Gastroesophageal sphincter (tissue), 3 donors: Measurements from ENCODE around the gene MAT1A.

ENCODE experiments used
- EP300 ChIP-seq: sonication (generic); formaldehyde crosslinking; IDR thresholded peaks from one replicate; pipeline ENCODE4 v1.6.1; 2017; ENCODE audit warnings: antibody characterized with exemption, mild to moderate bottlenecking
- POLR2A ChIP-seq, 2 donors: fragments of 450-650 bp; IDR thresholded peaks; one replicate each; pipeline ENCODE4 v1.6.1; 2017; ENCODE audit warnings: antibody characterized with exemption in 2 of 2, mild to moderate bottlenecking in 2 of 2, moderate library complexity in 1 of 2
- POLR2AphosphoS5 ChIP-seq: sonication (generic); formaldehyde crosslinking; IDR thresholded peaks from one replicate; pipeline ENCODE4 v1.6.1; 2017; ENCODE audit warnings: antibody characterized with exemption
- TF ChIP-seq, protein P1 (sequence below), 4 experiments: fragments of 200-600 bp in 2 of 4; fragments of 450-650 bp in 2 of 4; sonication (generic) in 1 of 4; IDR thresholded peaks; one replicate each; pipeline ENCODE4 v1.5.1; 2017 to 2019; ENCODE audit warnings: antibody characterized with exemption in 4 of 4, mild to moderate bottlenecking in 2 of 4, moderate library complexity in 2 of 4

DNA sequence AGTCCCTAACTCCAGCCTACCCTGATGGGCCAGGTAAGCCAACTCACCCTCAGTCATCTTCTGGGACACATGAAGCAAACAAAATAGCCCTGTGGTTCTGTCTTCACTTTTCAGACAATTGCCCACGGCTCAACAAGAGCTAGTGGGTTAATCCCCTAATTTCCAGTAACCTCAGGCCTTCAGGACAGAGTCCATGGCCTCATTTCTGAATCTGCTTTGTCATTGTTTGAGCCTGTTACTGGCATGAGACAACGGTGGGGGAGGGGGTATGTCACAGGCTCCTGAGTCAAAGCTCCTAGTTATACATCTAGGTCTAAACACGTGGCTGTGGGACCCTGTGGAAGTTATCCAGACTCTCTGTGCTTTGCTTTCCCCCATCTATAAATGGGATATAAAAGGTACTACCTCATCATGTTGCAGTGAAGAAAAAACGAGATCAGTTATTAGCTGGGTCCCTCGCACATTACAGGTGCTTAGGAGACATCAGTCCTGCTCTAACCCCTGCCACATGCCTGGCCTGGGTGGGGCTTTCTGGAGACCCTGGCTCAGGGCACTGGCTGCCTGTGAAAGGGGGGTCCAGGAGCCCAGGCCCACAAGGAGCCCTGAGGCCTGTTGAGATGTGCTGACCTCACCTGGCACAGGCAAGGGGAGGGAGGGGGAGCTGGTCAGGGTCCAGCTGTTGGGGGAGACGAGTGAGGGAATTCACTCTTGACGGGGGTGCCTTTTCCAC is 16.5 kb downstream of the MAT1A start:
- TF ChIP-seq, protein P1, sequence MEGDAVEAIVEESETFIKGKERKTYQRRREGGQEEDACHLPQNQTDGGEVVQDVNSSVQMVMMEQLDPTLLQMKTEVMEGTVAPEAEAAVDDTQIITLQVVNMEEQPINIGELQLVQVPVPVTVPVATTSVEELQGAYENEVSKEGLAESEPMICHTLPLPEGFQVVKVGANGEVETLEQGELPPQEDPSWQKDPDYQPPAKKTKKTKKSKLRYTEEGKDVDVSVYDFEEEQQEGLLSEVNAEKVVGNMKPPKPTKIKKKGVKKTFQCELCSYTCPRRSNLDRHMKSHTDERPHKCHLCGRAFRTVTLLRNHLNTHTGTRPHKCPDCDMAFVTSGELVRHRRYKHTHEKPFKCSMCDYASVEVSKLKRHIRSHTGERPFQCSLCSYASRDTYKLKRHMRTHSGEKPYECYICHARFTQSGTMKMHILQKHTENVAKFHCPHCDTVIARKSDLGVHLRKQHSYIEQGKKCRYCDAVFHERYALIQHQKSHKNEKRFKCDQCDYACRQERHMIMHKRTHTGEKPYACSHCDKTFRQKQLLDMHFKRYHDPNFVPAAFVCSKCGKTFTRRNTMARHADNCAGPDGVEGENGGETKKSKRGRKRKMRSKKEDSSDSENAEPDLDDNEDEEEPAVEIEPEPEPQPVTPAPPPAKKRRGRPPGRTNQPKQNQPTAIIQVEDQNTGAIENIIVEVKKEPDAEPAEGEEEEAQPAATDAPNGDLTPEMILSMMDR (IDR thresholded peaks at IDR 0.05), result no peak
- TF ChIP-seq POLR2A (IDR thresholded peaks at IDR 0.05), result no peak
- no peak for TF ChIP-seq POLR2AphosphoS5
- no peak for TF ChIP-seq EP300
